Measurements from ENCODE around the gene FTSJ1. TPM values are rescaled to one million over a fixed set of nuclear protein-coding genes. Genes with fewer than 3 reads are reported as not detected.

The FTSJ1 gene
- total and polyA plus RNA-seq, 2 of the 8 experiments (the other 6 are each of a cell fraction or from before 2014, with no cell fraction given) = 62.4 to 80.4 TPM

GRCh38 chrX:48516285-48516684 is 40.3 kb downstream of the FTSJ1 start:
- POLR2A ChIA-PET (ENCODE audit: partially characterized antibody) = no interaction called here
- Histone ChIP-seq H3K14ac (ENCODE audit: insufficient read length) (no peak overlapping the region), H3K4me2 (ENCODE audit: insufficient read depth in 1 of 2, low read depth in 2 of 2, low read length in 2 of 2) (no peak overlapping the region), H3K23ac (ENCODE audit: insufficient read length) (no peak overlapping the region), H2BK15ac (ENCODE audit: low read length) (no peak overlapping the region), H4K20me1 (replicated peaks in 1 of 2; ENCODE audit: control insufficient read depth in 1 of 2, insufficient read depth in 2 of 2, low read length in 2 of 2) (no peaks in the 10 kb centered on the region), H3K27me3 (replicated peaks in 1 of 4; ENCODE audit: control insufficient read depth in 3 of 4, extremely low read depth in 1 of 4, insufficient read depth in 3 of 4, low read length in 3 of 4) (no peaks in the 10 kb centered on the region), H2BK5ac (ENCODE audit: low read depth, low read length) (no peak overlapping the region), H3K4ac (replicated peaks; ENCODE audit: insufficient read length, low read depth, low read length) (no peak overlapping the region), H2AK5ac (ENCODE audit: low read depth, low read length) (no peak overlapping the region), H2AFZ (ENCODE audit: low read length) (no peak overlapping the region), H3K36me3 (ENCODE audit: control insufficient read depth in 2 of 4, insufficient read depth in 4 of 4, low read length in 3 of 4) (peaks cover 0 to 2% (median 0%) of the 10 kb centered on the region in 4 experiments; a peak in 3 of 8 replicates), H3K4me1 (replicated peaks in 1 of 4; ENCODE audit: control insufficient read depth in 3 of 4, insufficient read depth in 4 of 4, low read length in 3 of 4) (no peaks in the 10 kb centered on the region), H4K91ac (replicated peaks; ENCODE audit: insufficient read length, low read length) (no peak overlapping the region), H3K23me2 (ENCODE audit: low read depth, low read length) (no peaks in the 10 kb centered on the region), H3K27ac (ENCODE audit: low read depth, low read length) (no peak overlapping the region), H4K5ac (ENCODE audit: insufficient read length, low read depth, low read length) (no peak overlapping the region), H3K79me2 (ENCODE audit: control insufficient read depth in 1 of 2, insufficient read depth in 2 of 2, low read length in 2 of 2) (no peaks in the 10 kb centered on the region), H3K9me3 (ENCODE audit: insufficient read depth in 2 of 2, low read depth in 1 of 2, low read length in 1 of 2) (no peaks in the 10 kb centered on the region), H2BK20ac (ENCODE audit: low read length) (no peak overlapping the region), H3K18ac (ENCODE audit: extremely low read depth, low read length) (no peak overlapping the region), H2BK120ac (replicated peaks; ENCODE audit: low read depth, low read length) (no peak overlapping the region), H3K79me1 (ENCODE audit: low read depth, low read length) (no peaks in the 10 kb centered on the region), H3K56ac (replicated peaks; ENCODE audit: insufficient read length, low read depth, low read length) (no peak overlapping the region), H2BK12ac (ENCODE audit: low read depth, low read length) (no peak overlapping the region), H3K4me3 (ENCODE audit: extremely low read depth in 1 of 4, insufficient read depth in 2 of 4, low read depth in 3 of 4, low read length in 4 of 4) (no peak overlapping the region), H4K8ac (ENCODE audit: extremely low read depth, insufficient read depth, low read length) (no peak overlapping the region), H3K9ac (replicated peaks in 1 of 4; ENCODE audit: extremely low read depth in 1 of 4, low read depth in 3 of 4, low read length in 3 of 4) (no peak overlapping the region)
- no peak for DNase-seq (ENCODE audit: low read depth in 1 of 2, low spot score in 2 of 2)
- CTCF ChIA-PET (ENCODE audit: partially characterized antibody) = no interaction called here
- FAIRE-seq = no peak
- WGBS, 2 experiments (ENCODE audit: extremely low coverage in 1 of 2, insufficient coverage in 1 of 2, insufficient read length in 1 of 2, insufficient replicate concordance in 2 of 2, low coverage in 1 of 2, low lambda C conversion rate in 2 of 2, missing lambda C conversion rate in 1 of 2) = 79% methylated on average over 10 of the region's 10 CpGs; no CpG with 5 or more reads in 1 of the 2 experiments
- no peak for TF ChIP-seq CREB1 (IDR thresholded peaks at IDR 0.05)
- no peak for TF ChIP-seq PHF8 (conservative IDR thresholded peaks at IDR 0.05; ENCODE audit: low read depth, low read length)
- TF ChIP-seq YY1 (IDR thresholded peaks at IDR 0.05; ENCODE audit: low read depth, low read length) = no peak
- TF ChIP-seq BCL11A (IDR thresholded peaks at IDR 0.05; ENCODE audit: low read depth in 2 of 2, low read length in 2 of 2) = no peak
- TF ChIP-seq ATF2 (IDR thresholded peaks at IDR 0.05; ENCODE audit: low read length) = no peak
- TF ChIP-seq BRCA1 (IDR thresholded peaks at IDR 0.05; ENCODE audit: low read depth, low read length) = no peak
- no peak for TF ChIP-seq BACH1 (IDR thresholded peaks at IDR 0.05; ENCODE audit: low read length)
- TF ChIP-seq RFX5 (IDR thresholded peaks at IDR 0.05; ENCODE audit: borderline replicate concordance, low read depth, low read length) = no peak
- no peak for TF ChIP-seq POLR2A (IDR thresholded peaks at IDR 0.05; ENCODE audit: control extremely low read depth in 1 of 2, low read depth in 2 of 2, low read length in 2 of 2)

All from H1 (cell line).